ENCODE measurements around the gene DPH5.

GRCh38 chr1:101065575-101065974 is 40.0 kb upstream of the DPH5 start:
- TF ChIP-seq CTCF (IDR thresholded peaks at IDR 0.05) (no peak), POLR2A (IDR thresholded peaks at IDR 0.05) (no peak)

Data from lower leg skin (tissue), 3 donors.